D721Med (cell line): ENCODE data around the gene MLKL.
"Not testable (repeated sequence)": the region's sequence is repeated elsewhere in the genome, so short reads cannot be mapped to it uniquely, and the experiment has no call there.

Experiments used
- DNase-seq: peaks from one replicate; pipeline ENCODE4 v3.0.0; 2011; ENCODE audit warnings: low spot score; ENCODE audit not compliant: insufficient read length
- FAIRE-seq: peaks from 2 replicates; lab custom pipeline; 2011; peaks lifted over from hg19 to GRCh38; lab: Jason Lieb, UNC
- TF ChIP-seq, protein P1 (sequence below): IDR thresholded peaks from 2 replicates; pipeline ENCODE4 v1.5.1; 2012; ENCODE audit warnings: mild to moderate bottlenecking, control low read depth; ENCODE audit not compliant: insufficient read depth; ENCODE audit errors: missing control alignments

The MLKL gene

DNA sequence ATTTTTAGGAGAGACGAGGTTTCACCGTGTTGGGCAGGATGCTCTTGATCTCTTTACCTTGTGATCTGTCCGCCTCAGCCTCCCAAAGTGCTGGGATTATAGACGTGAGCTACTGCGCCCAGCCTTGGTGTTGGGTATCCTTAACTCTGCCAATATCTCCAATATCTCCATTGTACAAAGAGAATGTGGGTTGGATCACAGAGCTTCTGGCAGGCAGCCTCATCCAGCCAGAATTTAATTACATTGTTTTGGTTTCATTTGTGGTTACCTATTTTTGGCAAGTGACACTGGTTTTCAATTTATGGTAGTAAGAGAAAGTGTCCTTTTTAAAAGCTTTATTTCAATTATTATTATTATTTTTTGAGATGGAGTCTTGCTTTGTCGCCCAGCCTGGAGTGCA lies 20.0 kb downstream of the MLKL start:
- DNase-seq: no peak
- TF ChIP-seq, protein P1, sequence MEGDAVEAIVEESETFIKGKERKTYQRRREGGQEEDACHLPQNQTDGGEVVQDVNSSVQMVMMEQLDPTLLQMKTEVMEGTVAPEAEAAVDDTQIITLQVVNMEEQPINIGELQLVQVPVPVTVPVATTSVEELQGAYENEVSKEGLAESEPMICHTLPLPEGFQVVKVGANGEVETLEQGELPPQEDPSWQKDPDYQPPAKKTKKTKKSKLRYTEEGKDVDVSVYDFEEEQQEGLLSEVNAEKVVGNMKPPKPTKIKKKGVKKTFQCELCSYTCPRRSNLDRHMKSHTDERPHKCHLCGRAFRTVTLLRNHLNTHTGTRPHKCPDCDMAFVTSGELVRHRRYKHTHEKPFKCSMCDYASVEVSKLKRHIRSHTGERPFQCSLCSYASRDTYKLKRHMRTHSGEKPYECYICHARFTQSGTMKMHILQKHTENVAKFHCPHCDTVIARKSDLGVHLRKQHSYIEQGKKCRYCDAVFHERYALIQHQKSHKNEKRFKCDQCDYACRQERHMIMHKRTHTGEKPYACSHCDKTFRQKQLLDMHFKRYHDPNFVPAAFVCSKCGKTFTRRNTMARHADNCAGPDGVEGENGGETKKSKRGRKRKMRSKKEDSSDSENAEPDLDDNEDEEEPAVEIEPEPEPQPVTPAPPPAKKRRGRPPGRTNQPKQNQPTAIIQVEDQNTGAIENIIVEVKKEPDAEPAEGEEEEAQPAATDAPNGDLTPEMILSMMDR: no peak
- FAIRE-seq: no peak

DNA sequence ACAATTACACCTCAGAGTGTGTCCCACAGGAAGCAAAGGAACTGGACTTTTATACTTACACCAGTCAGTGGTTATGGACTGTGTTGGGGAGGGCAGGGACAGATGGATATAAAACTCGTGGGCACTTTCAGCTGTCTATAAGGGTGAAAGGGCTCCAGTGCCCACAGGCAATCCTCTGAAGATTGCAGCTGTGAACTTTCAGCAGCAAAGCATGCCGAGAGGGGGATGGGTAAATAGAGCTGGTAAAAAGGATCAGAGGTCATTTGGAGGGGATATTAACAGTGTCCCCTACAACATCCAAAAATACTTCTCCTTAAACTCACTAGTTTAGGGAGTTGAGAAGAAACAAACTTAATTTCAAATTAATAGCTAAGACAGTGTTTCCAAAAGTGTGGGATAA lies 20.7 kb downstream of the MLKL start:
- FAIRE-seq (no peak), DNase-seq (no peak)
- TF ChIP-seq, protein P1: no peak

DNA sequence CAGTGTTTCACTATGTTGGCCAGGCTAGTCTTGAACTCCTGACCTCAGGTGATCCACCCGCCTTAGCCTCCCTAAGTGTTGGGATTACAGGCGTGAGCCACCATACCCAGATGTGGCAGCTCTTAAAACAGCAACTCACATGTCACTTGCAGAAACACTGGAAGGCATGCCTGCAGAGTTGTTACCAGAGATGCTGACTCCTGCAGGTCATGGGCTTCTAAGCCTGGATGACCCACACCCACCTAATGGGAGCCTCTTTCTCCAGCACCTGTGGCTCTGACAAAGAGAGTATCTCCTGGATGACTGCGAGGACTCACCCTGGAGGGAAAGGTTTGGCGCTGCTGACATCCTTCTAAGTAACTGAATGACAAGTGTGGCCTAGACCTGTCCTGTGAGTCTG lies 22.8 kb downstream of the MLKL start:
- FAIRE-seq (no peak), DNase-seq (no peak)
- TF ChIP-seq, protein P1: no peak

DNA sequence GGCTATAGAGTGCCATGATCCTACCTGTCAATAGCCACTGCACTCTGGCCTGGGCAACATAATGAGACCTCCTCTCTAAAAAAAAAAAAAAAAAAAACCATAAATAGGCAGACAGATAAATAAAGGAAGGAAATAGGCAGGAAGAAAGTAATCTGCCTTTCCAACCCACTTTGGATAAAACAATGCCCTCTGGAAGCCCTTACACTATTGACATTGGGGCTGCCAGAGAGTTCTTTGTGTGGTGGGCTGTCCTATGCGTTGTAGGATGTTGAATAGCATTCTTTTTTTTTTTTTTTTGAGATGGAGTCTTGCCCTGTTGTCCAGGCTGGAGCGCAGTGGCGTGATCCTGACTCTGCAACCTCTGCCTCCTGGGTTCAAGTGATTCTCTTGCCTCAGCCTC lies 26.8 kb downstream of the MLKL start:
- FAIRE-seq (no peak), DNase-seq (no peak)
- TF ChIP-seq, protein P1: no peak

DNA sequence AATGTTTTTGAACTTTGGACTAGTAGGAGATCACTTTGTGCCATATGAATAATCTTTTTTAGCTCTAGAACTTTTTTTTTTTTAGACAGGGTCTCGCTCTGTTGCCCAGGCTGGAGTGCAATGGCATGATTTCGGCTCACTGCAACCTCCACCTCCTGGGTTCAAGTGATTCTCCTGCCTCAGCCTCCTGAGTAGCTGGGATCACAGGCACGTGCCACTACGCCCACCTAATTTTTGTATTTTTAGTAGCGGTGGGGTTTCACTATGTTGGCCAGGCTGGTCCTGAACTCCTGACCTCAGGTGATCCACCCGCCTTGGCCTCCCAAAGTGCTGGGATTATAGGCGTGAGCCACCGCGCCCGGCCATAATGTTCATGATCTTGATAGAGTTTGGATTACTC lies 31.8 kb downstream of the MLKL start:
- not testable (repeated sequence) for DNase-seq, FAIRE-seq

DNA sequence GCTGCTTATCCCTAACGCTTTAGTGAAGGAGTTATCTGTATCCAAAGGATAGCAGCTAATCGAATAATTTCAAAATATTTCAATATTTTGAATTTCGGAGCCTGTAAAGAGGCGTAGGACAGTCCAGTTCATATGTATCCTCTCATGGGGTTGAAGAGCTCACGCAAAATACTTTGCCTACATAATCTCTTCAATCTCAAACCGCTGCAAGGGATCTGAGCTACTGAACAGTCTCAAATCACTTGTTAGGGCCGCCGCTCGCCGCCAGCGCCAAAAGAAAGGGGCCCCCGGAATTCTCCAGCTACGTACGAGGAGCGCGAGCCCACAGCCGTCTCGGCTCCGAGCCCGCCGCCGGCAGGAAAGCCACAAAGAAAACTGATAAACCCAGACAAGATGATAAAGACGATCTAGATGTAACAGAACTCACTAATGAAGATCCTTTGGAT lies 33.4 kb downstream of the MLKL start:
- TF ChIP-seq, protein P1: no peak
- FAIRE-seq (no peak), DNase-seq (no peak)

DNA sequence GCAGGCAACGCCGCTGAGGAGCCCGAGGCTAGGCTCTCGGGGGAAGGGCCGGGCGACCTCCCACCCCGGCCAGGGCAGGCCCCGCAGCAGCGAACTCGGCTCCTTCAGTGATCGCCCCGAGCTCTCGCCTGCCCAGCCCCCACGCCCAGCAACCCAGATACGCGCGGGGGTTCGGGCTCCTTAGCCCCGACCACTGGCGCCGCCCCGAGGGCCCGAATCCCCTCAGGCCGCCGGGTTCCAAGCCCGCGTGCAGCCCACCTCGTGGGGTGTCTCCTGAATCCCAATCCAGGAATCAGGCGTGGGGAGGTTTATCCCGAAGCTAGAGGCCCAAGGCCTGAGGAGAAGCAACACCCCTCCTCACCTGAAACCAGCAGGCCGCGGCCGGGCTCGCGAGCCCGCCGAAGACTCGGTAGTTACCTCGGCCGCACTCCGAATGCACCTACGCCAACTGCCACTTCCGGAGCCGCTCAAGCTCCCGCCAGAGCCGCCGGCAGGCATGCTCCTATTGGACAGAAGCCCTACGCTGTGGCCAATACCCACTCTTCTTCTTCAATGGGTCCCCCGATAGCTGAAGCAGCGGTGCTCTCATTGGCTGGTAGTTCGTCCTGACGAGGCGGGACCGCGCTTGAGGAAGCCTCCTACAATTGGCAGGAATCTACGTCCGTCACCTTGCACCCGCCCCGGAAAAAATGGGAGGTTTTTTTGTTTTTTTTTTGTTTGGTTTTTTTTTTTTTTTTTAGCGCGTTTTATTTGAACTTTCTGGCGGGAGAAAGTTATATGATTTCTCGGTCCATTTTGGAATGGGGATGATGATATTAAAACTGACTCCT lies 34.0 kb downstream of the MLKL start, which contains the start of gene RFWD3:
TSS of gene RFWD3 (minus strand) at position 453 of the 830 bp plus-strand sequence. CDS start 5,428 bp downstream, outside the sequence.
- FAIRE-seq: no peak
- DNase-seq: peak; percentile 80
- TF ChIP-seq, protein P1: no peak
